ENCODE data around the gene ATXN1.

ATXN1 gene

GRCh38 chr6:16624636-16625290 is 136.5 kb downstream of the ATXN1 start:
- Histone ChIP-seq H3K4me3 (ENCODE audit: low read length) (no peak overlapping the region), H3K27me3 (ENCODE audit: insufficient read depth, low read length, poor library complexity) (peaks cover 2% of the 10 kb centered on the region), H3K23ac (ENCODE audit: low read length) (no peak overlapping the region), H2BK5ac (ENCODE audit: low read length) (no peak overlapping the region), H4K8ac (ENCODE audit: low read depth, low read length) (no peak overlapping the region), H3K4ac (ENCODE audit: low read depth, low read length) (no peak overlapping the region), H3K4me1 (ENCODE audit: control insufficient read depth, low read depth, low read length) (no peaks in the 10 kb centered on the region), H3K4me2 (ENCODE audit: low read length) (no peak overlapping the region), H3K18ac (ENCODE audit: low read length) (no peak overlapping the region), H3K9ac (ENCODE audit: low read length) (no peak overlapping the region), H3K27ac (ENCODE audit: low read depth, low read length) (no peak overlapping the region), H4K5ac (ENCODE audit: low read length) (no peak overlapping the region), H2AK5ac (ENCODE audit: low read length) (no peak overlapping the region), H2BK120ac (ENCODE audit: low read depth, low read length) (no peak overlapping the region), H3K56ac (ENCODE audit: low read length) (no peak overlapping the region), H3K79me2 (ENCODE audit: control insufficient read depth, insufficient read depth, low read length) (no peaks in the 10 kb centered on the region), H3K79me1 (ENCODE audit: low read length) (no peaks in the 10 kb centered on the region), H3K36me3 (ENCODE audit: control insufficient read depth, insufficient read depth, low read length) (no peaks in the 10 kb centered on the region), H2BK15ac (replicated peaks; ENCODE audit: low read depth) (no peak overlapping the region)
- WGBS (ENCODE audit: extremely low coverage, insufficient coverage, low lambda C conversion rate), result no CpG with 5 or more reads among the region's 8 CpGs
- no peak for DNase-seq

GRCh38 chr6:16623731-16624130 is 137.5 kb downstream of the ATXN1 start:
- H3K4me3 ChIP-seq (ENCODE audit: low read length), result no peak overlapping the region
- no peaks in the 10 kb centered on the region for H3K4me1 ChIP-seq (ENCODE audit: control insufficient read depth, low read depth, low read length)
- H3K4me2 ChIP-seq (ENCODE audit: low read length), result no peak overlapping the region
- H3K9ac ChIP-seq (ENCODE audit: low read length), result no peak overlapping the region
- no CpG with 5 or more reads among the region's 4 CpGs for WGBS (ENCODE audit: extremely low coverage, insufficient coverage, low lambda C conversion rate)
- H3K23ac ChIP-seq (ENCODE audit: low read length), result no peak overlapping the region
- H2BK120ac ChIP-seq (ENCODE audit: low read depth, low read length), result no peak overlapping the region
- no peak overlapping the region for H3K56ac ChIP-seq (ENCODE audit: low read length)
- no peaks in the 10 kb centered on the region for H3K79me2 ChIP-seq (ENCODE audit: control insufficient read depth, insufficient read depth, low read length)
- no peak overlapping the region for H3K18ac ChIP-seq (ENCODE audit: low read length)
- H3K27me3 ChIP-seq (ENCODE audit: insufficient read depth, low read length, poor library complexity), result peaks cover 2% of the 10 kb centered on the region
- H3K79me1 ChIP-seq (ENCODE audit: low read length), result no peaks in the 10 kb centered on the region
- H3K4ac ChIP-seq (ENCODE audit: low read depth, low read length), result no peak overlapping the region
- H3K36me3 ChIP-seq (ENCODE audit: control insufficient read depth, insufficient read depth, low read length), result no peaks in the 10 kb centered on the region
- H2AK5ac ChIP-seq (ENCODE audit: low read length), result no peak overlapping the region
- DNase-seq, result no peak
- H4K8ac ChIP-seq (ENCODE audit: low read depth, low read length), result no peak overlapping the region
- no peak overlapping the region for H4K5ac ChIP-seq (ENCODE audit: low read length)
- H3K27ac ChIP-seq (ENCODE audit: low read depth, low read length), result no peak overlapping the region
- no peak overlapping the region for H2BK15ac ChIP-seq (replicated peaks; ENCODE audit: low read depth)
- no peak overlapping the region for H2BK5ac ChIP-seq (ENCODE audit: low read length)

GRCh38 chr6:16623029-16623653 is 138.1 kb downstream of the ATXN1 start:
- no peak overlapping the region for H3K9ac ChIP-seq (ENCODE audit: low read length)
- H3K4me3 ChIP-seq (ENCODE audit: low read length), result no peak overlapping the region
- no peak overlapping the region for H3K27ac ChIP-seq (ENCODE audit: low read depth, low read length)
- no CpG with 5 or more reads among the region's 3 CpGs for WGBS (ENCODE audit: extremely low coverage, insufficient coverage, low lambda C conversion rate)
- no peaks in the 10 kb centered on the region for H3K36me3 ChIP-seq (ENCODE audit: control insufficient read depth, insufficient read depth, low read length)
- no peak overlapping the region for H2BK120ac ChIP-seq (ENCODE audit: low read depth, low read length)
- DNase-seq, result no peak
- no peaks in the 10 kb centered on the region for H3K79me1 ChIP-seq (ENCODE audit: low read length)
- H2BK15ac ChIP-seq (replicated peaks; ENCODE audit: low read depth), result no peak overlapping the region
- H3K4ac ChIP-seq (ENCODE audit: low read depth, low read length), result no peak overlapping the region
- H3K4me2 ChIP-seq (ENCODE audit: low read length), result no peak overlapping the region
- no peaks in the 10 kb centered on the region for H3K79me2 ChIP-seq (ENCODE audit: control insufficient read depth, insufficient read depth, low read length)
- no peak overlapping the region for H3K18ac ChIP-seq (ENCODE audit: low read length)
- no peak overlapping the region for H2BK5ac ChIP-seq (ENCODE audit: low read length)
- no peak overlapping the region for H2AK5ac ChIP-seq (ENCODE audit: low read length)
- H4K5ac ChIP-seq (ENCODE audit: low read length), result no peak overlapping the region
- no peak overlapping the region for H3K56ac ChIP-seq (ENCODE audit: low read length)
- no peaks in the 10 kb centered on the region for H3K4me1 ChIP-seq (ENCODE audit: control insufficient read depth, low read depth, low read length)
- no peak overlapping the region for H3K23ac ChIP-seq (ENCODE audit: low read length)
- H3K27me3 ChIP-seq (ENCODE audit: insufficient read depth, low read length, poor library complexity), result peaks cover 2% of the 10 kb centered on the region
- H4K8ac ChIP-seq (ENCODE audit: low read depth, low read length), result no peak overlapping the region

- Histone ChIP-seq H2BK15ac (replicated peaks; ENCODE audit: low read depth) (no peak overlapping the region), H2AK5ac (ENCODE audit: low read length) (no peak overlapping the region), H3K79me1 (ENCODE audit: low read length) (no peaks in the 10 kb centered on the region), H4K8ac (ENCODE audit: low read depth, low read length) (no peak overlapping the region), H3K9ac (ENCODE audit: low read length) (no peak overlapping the region), H3K4ac (ENCODE audit: low read depth, low read length) (no peak overlapping the region), H3K36me3 (ENCODE audit: control insufficient read depth, insufficient read depth, low read length) (no peaks in the 10 kb centered on the region), H3K27ac (ENCODE audit: low read depth, low read length) (no peak overlapping the region), H3K4me1 (ENCODE audit: control insufficient read depth, low read depth, low read length) (no peaks in the 10 kb centered on the region), H3K79me2 (ENCODE audit: control insufficient read depth, insufficient read depth, low read length) (no peaks in the 10 kb centered on the region), H3K56ac (ENCODE audit: low read length) (no peak overlapping the region), H2BK5ac (ENCODE audit: low read length) (no peak overlapping the region), H2BK120ac (ENCODE audit: low read depth, low read length) (no peak overlapping the region), H4K5ac (ENCODE audit: low read length) (no peak overlapping the region), H3K4me3 (ENCODE audit: low read length) (no peak overlapping the region), H3K27me3 (ENCODE audit: insufficient read depth, low read length, poor library complexity) (peaks cover 2% of the 10 kb centered on the region), H3K18ac (ENCODE audit: low read length) (no peak overlapping the region), H3K23ac (ENCODE audit: low read length) (no peak overlapping the region), H3K4me2 (ENCODE audit: low read length) (no peak overlapping the region)
- DNase-seq, result no peak
- WGBS (ENCODE audit: extremely low coverage, insufficient coverage, low lambda C conversion rate), result no CpG with 5 or more reads among the region's 5 CpGs
Observed at GRCh38 chr6:16622193-16622592, 139.1 kb downstream of the ATXN1 start.

- WGBS (ENCODE audit: extremely low coverage, insufficient coverage, low lambda C conversion rate), result no CpG with 5 or more reads among the region's 6 CpGs
Observed at GRCh38 chr6:16621002-16621401, 140.3 kb downstream of the ATXN1 start.

GRCh38 chr6:16619777-16620176 is 141.5 kb downstream of the ATXN1 start:
- Histone ChIP-seq H2AK5ac (ENCODE audit: low read length) (no peak overlapping the region), H2BK15ac (replicated peaks; ENCODE audit: low read depth) (no peak overlapping the region), H3K27me3 (ENCODE audit: insufficient read depth, low read length, poor library complexity) (no peaks in the 10 kb centered on the region), H2BK5ac (ENCODE audit: low read length) (no peak overlapping the region), H3K4me1 (ENCODE audit: control insufficient read depth, low read depth, low read length) (no peaks in the 10 kb centered on the region), H3K23ac (ENCODE audit: low read length) (no peak overlapping the region), H4K5ac (ENCODE audit: low read length) (no peak overlapping the region), H3K79me1 (ENCODE audit: low read length) (no peaks in the 10 kb centered on the region), H3K56ac (ENCODE audit: low read length) (no peak overlapping the region), H3K79me2 (ENCODE audit: control insufficient read depth, insufficient read depth, low read length) (no peaks in the 10 kb centered on the region), H4K8ac (ENCODE audit: low read depth, low read length) (no peak overlapping the region), H3K9ac (ENCODE audit: low read length) (no peak overlapping the region), H3K4me2 (ENCODE audit: low read length) (no peak overlapping the region), H3K36me3 (ENCODE audit: control insufficient read depth, insufficient read depth, low read length) (no peaks in the 10 kb centered on the region), H3K4me3 (ENCODE audit: low read length) (no peak overlapping the region), H3K27ac (ENCODE audit: low read depth, low read length) (no peak overlapping the region), H2BK120ac (ENCODE audit: low read depth, low read length) (no peak overlapping the region), H3K4ac (ENCODE audit: low read depth, low read length) (no peak overlapping the region), H3K18ac (ENCODE audit: low read length) (no peak overlapping the region)
- DNase-seq, result no peak
- WGBS (ENCODE audit: extremely low coverage, insufficient coverage, low lambda C conversion rate), result no CpG with 5 or more reads among the region's 2 CpGs

More at GRCh38 chr6:16621002-16621401, 140.3 kb downstream of the ATXN1 start:
- Histone ChIP-seq H4K5ac (ENCODE audit: low read length) (no peak overlapping the region), H3K4me3 (ENCODE audit: low read length) (no peak overlapping the region), H3K4me1 (ENCODE audit: control insufficient read depth, low read depth, low read length) (no peaks in the 10 kb centered on the region), H3K56ac (ENCODE audit: low read length) (no peak overlapping the region), H2BK5ac (ENCODE audit: low read length) (no peak overlapping the region), H4K8ac (ENCODE audit: low read depth, low read length) (no peak overlapping the region), H3K9ac (ENCODE audit: low read length) (no peak overlapping the region), H3K4me2 (ENCODE audit: low read length) (no peak overlapping the region), H2BK120ac (ENCODE audit: low read depth, low read length) (no peak overlapping the region), H3K36me3 (ENCODE audit: control insufficient read depth, insufficient read depth, low read length) (no peaks in the 10 kb centered on the region), H2AK5ac (ENCODE audit: low read length) (no peak overlapping the region), H3K18ac (ENCODE audit: low read length) (no peak overlapping the region), H3K4ac (ENCODE audit: low read depth, low read length) (no peak overlapping the region), H3K23ac (ENCODE audit: low read length) (no peak overlapping the region), H2BK15ac (replicated peaks; ENCODE audit: low read depth) (no peak overlapping the region), H3K79me2 (ENCODE audit: control insufficient read depth, insufficient read depth, low read length) (no peaks in the 10 kb centered on the region), H3K27me3 (ENCODE audit: insufficient read depth, low read length, poor library complexity) (peaks cover 2% of the 10 kb centered on the region), H3K27ac (ENCODE audit: low read depth, low read length) (no peak overlapping the region), H3K79me1 (ENCODE audit: low read length) (no peaks in the 10 kb centered on the region)
- DNase-seq, result no peak
